ENCODE measurements around the gene FAM217A. TPM values are rescaled to one million over a fixed set of nuclear protein-coding genes. Genes with fewer than 3 reads are reported as not detected.

Gene FAM217A
- polyA plus RNA-seq, 3 donors = not detected

GRCh38 chr6:4071330-4071729, 7.6 kb downstream of the FAM217A start:
- H3K4me3 Mint-ChIP-seq = no peak overlapping the region
- H4K20me1 ChIP-seq (ENCODE audit: insufficient read depth, low read length) = no peaks in the 10 kb centered on the region
- no peaks in the 10 kb centered on the region for H3K9me3 ChIP-seq (replicated peaks in 1 of 2; ENCODE audit: control insufficient read depth in 1 of 2, insufficient read depth in 1 of 2, low read length in 2 of 2)
- H3K9me3 Mint-ChIP-seq = no peaks in the 10 kb centered on the region
- no peaks in the 10 kb centered on the region for H3K4me1 Mint-ChIP-seq
- H3K36me3 ChIP-seq (replicated peaks in 1 of 2; ENCODE audit: control insufficient read depth in 1 of 2, insufficient read depth in 2 of 2, low read length in 2 of 2) = no peaks in the 10 kb centered on the region
- H3K27ac Mint-ChIP-seq = no peak overlapping the region
- H2AFZ ChIP-seq (ENCODE audit: insufficient read depth, low read depth, low read length, poor library complexity, severe bottlenecking) = no peak overlapping the region
- intact Hi-C loops (cut with micrococcal nuclease) = no loop called here
- no peaks in the 10 kb centered on the region for H3K27me3 ChIP-seq (ENCODE audit: control insufficient read depth in 2 of 2, insufficient read depth in 2 of 2, low read length in 2 of 2)
- H3K27me3 Mint-ChIP-seq (ENCODE audit: low read depth in 3 of 3) = no peaks in the 10 kb centered on the region
- no peaks in the 10 kb centered on the region for H3K79me2 ChIP-seq (ENCODE audit: insufficient read depth, low read length)
- no peak overlapping the region for H3K4me2 ChIP-seq (replicated peaks; ENCODE audit: extremely low read depth, low read length, poor library complexity, severe bottlenecking)
- no peak overlapping the region for H3K27ac ChIP-seq (ENCODE audit: low read depth in 1 of 2, low read length in 2 of 2)
- H3K36me3 Mint-ChIP-seq = no peaks in the 10 kb centered on the region
- H3K4me1 ChIP-seq (ENCODE audit: control insufficient read depth in 1 of 2, insufficient read depth in 2 of 2, low read length in 2 of 2) = no peaks in the 10 kb centered on the region
- no peak overlapping the region for H3K9ac ChIP-seq (ENCODE audit: insufficient read depth, low read length, poor library complexity, severe bottlenecking)
- WGBS (ENCODE audit: insufficient coverage) = 82% methylated on average over 4 of the region's 4 CpGs
- no peak for DNase-seq
- H3K4me3 ChIP-seq (replicated peaks in 1 of 3; ENCODE audit: low read depth in 2 of 3, low read length in 3 of 3) = no peak overlapping the region
- TF ChIP-seq, protein P1, sequence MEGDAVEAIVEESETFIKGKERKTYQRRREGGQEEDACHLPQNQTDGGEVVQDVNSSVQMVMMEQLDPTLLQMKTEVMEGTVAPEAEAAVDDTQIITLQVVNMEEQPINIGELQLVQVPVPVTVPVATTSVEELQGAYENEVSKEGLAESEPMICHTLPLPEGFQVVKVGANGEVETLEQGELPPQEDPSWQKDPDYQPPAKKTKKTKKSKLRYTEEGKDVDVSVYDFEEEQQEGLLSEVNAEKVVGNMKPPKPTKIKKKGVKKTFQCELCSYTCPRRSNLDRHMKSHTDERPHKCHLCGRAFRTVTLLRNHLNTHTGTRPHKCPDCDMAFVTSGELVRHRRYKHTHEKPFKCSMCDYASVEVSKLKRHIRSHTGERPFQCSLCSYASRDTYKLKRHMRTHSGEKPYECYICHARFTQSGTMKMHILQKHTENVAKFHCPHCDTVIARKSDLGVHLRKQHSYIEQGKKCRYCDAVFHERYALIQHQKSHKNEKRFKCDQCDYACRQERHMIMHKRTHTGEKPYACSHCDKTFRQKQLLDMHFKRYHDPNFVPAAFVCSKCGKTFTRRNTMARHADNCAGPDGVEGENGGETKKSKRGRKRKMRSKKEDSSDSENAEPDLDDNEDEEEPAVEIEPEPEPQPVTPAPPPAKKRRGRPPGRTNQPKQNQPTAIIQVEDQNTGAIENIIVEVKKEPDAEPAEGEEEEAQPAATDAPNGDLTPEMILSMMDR (IDR thresholded peaks at IDR 0.05) = no peak

- intact Hi-C loops (cut with micrococcal nuclease) = no loop called here
- WGBS (ENCODE audit: insufficient coverage) = 88% methylated on average over 4 of the region's 6 CpGs
Observed at GRCh38 chr6:4069199-4069598, 9.7 kb downstream of the FAM217A start.

More at GRCh38 chr6:4069199-4069598, 9.7 kb downstream of the FAM217A start:
- Histone ChIP-seq H2AFZ (ENCODE audit: insufficient read depth, low read depth, low read length, poor library complexity, severe bottlenecking) (no peak overlapping the region), H3K27ac (ENCODE audit: low read depth in 1 of 2, low read length in 2 of 2) (no peak overlapping the region), H3K4me2 (replicated peaks; ENCODE audit: extremely low read depth, low read length, poor library complexity, severe bottlenecking) (no peak overlapping the region), H3K79me2 (ENCODE audit: insufficient read depth, low read length) (no peaks in the 10 kb centered on the region), H3K27me3 (ENCODE audit: control insufficient read depth in 2 of 2, insufficient read depth in 2 of 2, low read length in 2 of 2) (no peaks in the 10 kb centered on the region), H3K4me1 (ENCODE audit: control insufficient read depth in 1 of 2, insufficient read depth in 2 of 2, low read length in 2 of 2) (no peaks in the 10 kb centered on the region), H3K9me3 (replicated peaks in 1 of 2; ENCODE audit: control insufficient read depth in 1 of 2, insufficient read depth in 1 of 2, low read length in 2 of 2) (no peaks in the 10 kb centered on the region), H3K9ac (ENCODE audit: insufficient read depth, low read length, poor library complexity, severe bottlenecking) (no peak overlapping the region), H3K36me3 (replicated peaks in 1 of 2; ENCODE audit: control insufficient read depth in 1 of 2, insufficient read depth in 2 of 2, low read length in 2 of 2) (peaks cover 12 to 19% of the 10 kb centered on the region in 2 donors), H4K20me1 (ENCODE audit: insufficient read depth, low read length) (no peaks in the 10 kb centered on the region), H3K4me3 (replicated peaks in 1 of 3; ENCODE audit: low read depth in 2 of 3, low read length in 3 of 3) (no peak overlapping the region)
- Mint-ChIP-seq H3K4me1 (no peaks in the 10 kb centered on the region), H3K9me3 (no peaks in the 10 kb centered on the region), H3K36me3 (peaks cover 14 to 19% of the 10 kb centered on the region in 2 donors), H3K27ac (no peak overlapping the region), H3K27me3 (ENCODE audit: low read depth in 3 of 3) (no peaks in the 10 kb centered on the region), H3K4me3 (no peak overlapping the region)
- no peak for DNase-seq
- TF ChIP-seq, protein P1 (IDR thresholded peaks at IDR 0.05) = no peak

Data from CD14-positive monocyte (primary cell).